ENCODE measurements around the gene POLH.
"Not testable (repeated sequence)": the region's sequence is repeated elsewhere in the genome, so short reads cannot be mapped to it uniquely, and the experiment has no call there.

POLH gene

GRCh38 chr6:43608310-43608763, 32.4 kb downstream of the POLH start:
- DNase-seq: peak; percentile 87

- DNase-seq: no peak
Observed at GRCh38 chr6:43608807-43609206, 32.8 kb downstream of the POLH start.

- DNase-seq: no peak
Observed at GRCh38 chr6:43609402-43609801, 33.4 kb downstream of the POLH start.

GRCh38 chr6:43610431-43610830, 34.4 kb downstream of the POLH start:
- DNase-seq: no peak

- no peak for DNase-seq
Observed at GRCh38 chr6:43613721-43614395, 37.9 kb downstream of the POLH start.

GRCh38 chr6:43614396-43614730, 38.4 kb downstream of the POLH start:
- DNase-seq: no peak

- no peak for DNase-seq
Observed at GRCh38 chr6:43616725-43617472, 40.9 kb downstream of the POLH start.

- no peak for DNase-seq
Observed at GRCh38 chr6:43621078-43621835, 45.3 kb downstream of the POLH start.

- no peak for DNase-seq
Observed at GRCh38 chr6:43621836-43622180, 45.8 kb downstream of the POLH start.

GRCh38 chr6:43622541-43622940, 46.6 kb downstream of the POLH start:
- DNase-seq: no peak

- DNase-seq: no peak
Observed at GRCh38 chr6:43623880-43624785, 48.1 kb downstream of the POLH start.

GRCh38 chr6:43624786-43625288, 48.9 kb downstream of the POLH start:
- DNase-seq: no peak

- DNase-seq: no peak
Observed at GRCh38 chr6:43625393-43625992, 49.5 kb downstream of the POLH start.

GRCh38 chr6:43627008-43627825, 51.2 kb downstream of the POLH start:
- DNase-seq: peak; percentile 99

GRCh38 chr6:43628393-43629103, 52.6 kb downstream of the POLH start:
- peak; percentile 72 for DNase-seq

GRCh38 chr6:43629104-43629504, 53.1 kb downstream of the POLH start, which contains the start of gene GTPBP2:
TSS of gene GTPBP2 (minus strand) at chr6:43629264. CDS start at chr6:43629162, 102 bp downstream.
- peak; percentile 100 for DNase-seq

- peak; percentile 98 for DNase-seq
Observed at GRCh38 chr6:43629505-43630300, 53.7 kb downstream of the POLH start.

- DNase-seq: peak; percentile 31
Observed at GRCh38 chr6:43630980-43631619, 55.1 kb downstream of the POLH start.

- not testable (repeated sequence) for DNase-seq
Observed at GRCh38 chr6:43633002-43633401, 57.0 kb downstream of the POLH start.
